NB4 (cell line): ENCODE measurements around the gene PSKH1.
"Not testable (repeated sequence)": the region's sequence is repeated elsewhere in the genome, so short reads cannot be mapped to it uniquely, and the experiment has no call there.

Experiments used
- DNase-seq: peaks from one replicate; pipeline ENCODE4 v3.0.0; 2010; ENCODE audit warnings: low read depth
- H3K4me3 ChIP-seq: one replicate; pipeline ENCODE4 v1.5.1; 2011; ENCODE audit warnings: mild to moderate bottlenecking, low read depth, low read length, moderate library complexity
- CTCF ChIP-seq: IDR thresholded peaks from one replicate; pipeline ENCODE4 v1.5.1; 2012; ENCODE audit warnings: low read depth, low read length
- MAX ChIP-seq: IDR thresholded peaks from 2 replicates; pipeline ENCODE4 v1.6.1; 2011; ENCODE audit warnings: low read depth, low read length
- MYC ChIP-seq: IDR thresholded peaks from 2 replicates; pipeline ENCODE4 v1.6.1; 2011; ENCODE audit warnings: low read depth, low read length
- POLR2A ChIP-seq: IDR thresholded peaks from 2 replicates; pipeline ENCODE4 v1.6.1; 2011; ENCODE audit warnings: mild to moderate bottlenecking; ENCODE audit not compliant: insufficient read length; ENCODE audit errors: extremely low read depth

Gene PSKH1

DNA sequence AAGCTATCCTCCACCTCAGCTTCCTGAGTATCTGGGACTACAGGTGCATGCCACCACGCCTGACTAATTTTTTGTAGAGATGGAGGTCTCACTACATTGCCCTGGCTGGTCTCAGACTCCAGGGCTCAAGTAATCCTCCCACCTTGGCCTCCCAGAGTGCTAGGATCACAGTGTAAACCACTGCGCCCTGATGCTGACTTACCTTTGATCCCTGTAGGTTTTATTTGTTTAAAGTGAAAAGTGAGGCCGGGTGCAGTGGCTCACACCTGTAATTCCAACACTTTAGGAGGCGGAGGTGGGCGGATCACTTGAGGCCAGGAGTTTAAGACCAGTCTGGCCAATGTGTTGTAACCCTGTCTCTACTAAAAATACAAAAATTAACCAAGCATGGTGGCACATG, 8.7 kb downstream of the PSKH1 start:
- TF ChIP-seq POLR2A = no peak
- TF ChIP-seq MAX = no peak
- no peak for TF ChIP-seq MYC
- no peak for TF ChIP-seq CTCF
- H3K4me3 ChIP-seq = no peak overlapping the region
- no peak for DNase-seq

- DNase-seq = no peak
- TF ChIP-seq POLR2A = no peak
- no peak for TF ChIP-seq CTCF
- TF ChIP-seq MAX = no peak
- TF ChIP-seq MYC = no peak
- no peak overlapping the region for H3K4me3 ChIP-seq
Measured at GRCh38 chr16:67902831-67903230, 9.8 kb downstream of the PSKH1 start.

DNA sequence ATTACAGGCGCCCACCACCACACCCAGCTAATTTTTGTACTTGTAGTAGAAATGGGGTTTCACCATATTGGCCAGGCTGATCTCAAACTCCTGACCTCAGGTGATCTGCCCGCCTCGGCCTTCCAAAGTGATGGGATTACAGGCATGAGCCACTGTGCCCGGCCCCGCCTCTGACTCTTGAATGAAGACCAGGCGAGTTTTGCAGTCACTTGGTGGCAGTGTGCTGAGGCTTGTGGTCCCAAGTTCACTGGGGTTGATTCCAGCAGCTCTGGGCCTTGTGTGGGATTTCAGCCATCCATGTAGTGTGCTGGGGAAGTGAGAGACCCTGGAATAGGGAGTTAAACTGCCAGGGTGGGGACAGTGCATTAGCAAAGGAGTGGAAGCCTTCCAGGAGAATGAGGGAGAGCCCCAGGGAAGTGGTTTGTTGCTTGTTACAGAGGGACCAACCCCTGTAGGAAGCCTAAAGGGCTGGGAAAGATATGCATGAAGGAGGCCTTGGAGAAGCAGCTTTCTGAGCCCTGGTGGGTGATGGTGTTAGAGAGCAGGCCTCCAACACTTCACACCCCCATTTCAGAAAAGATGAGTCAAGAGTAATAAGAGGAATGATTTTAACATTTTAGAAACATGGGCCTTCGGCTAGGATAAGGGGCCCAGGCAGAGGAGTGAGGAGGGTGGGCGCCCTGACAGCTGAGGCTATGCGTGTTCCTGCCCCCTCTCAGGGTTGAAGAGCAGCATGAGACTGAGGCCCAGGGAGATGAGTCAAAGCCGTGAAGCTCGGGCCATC, 14.5 kb downstream of the PSKH1 start:
- no peak for TF ChIP-seq POLR2A
- no peak overlapping the region for H3K4me3 ChIP-seq
- DNase-seq = no peak

- DNase-seq = no peak
- no peak overlapping the region for H3K4me3 ChIP-seq
- TF ChIP-seq POLR2A (no peak), CTCF (no peak), MAX (no peak), MYC (no peak)
Measured at GRCh38 chr16:67909056-67909742, 16.1 kb downstream of the PSKH1 start.

DNA sequence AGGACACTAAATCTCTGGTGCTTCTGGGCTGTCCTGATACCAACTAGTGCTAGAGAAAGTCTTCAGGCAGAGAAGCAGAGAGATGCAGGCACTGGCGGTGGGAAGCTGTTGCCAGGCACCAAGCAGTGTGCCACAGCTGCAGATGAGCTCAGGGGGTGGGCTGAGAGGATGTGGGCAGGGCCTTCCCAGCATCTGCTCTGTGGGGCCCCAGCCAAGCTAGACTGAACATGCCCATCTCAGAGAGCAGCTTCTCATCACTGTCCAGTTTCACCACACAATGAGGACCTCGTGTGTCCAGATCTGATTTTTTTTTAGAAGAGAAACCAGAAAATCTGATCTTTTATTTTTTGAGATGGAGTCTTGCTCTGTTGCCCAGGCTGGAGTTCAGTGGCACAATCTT, 17.1 kb downstream of the PSKH1 start:
- TF ChIP-seq CTCF = no peak
- no peak for TF ChIP-seq MAX
- no peak for TF ChIP-seq MYC
- no peak for TF ChIP-seq POLR2A
- DNase-seq = no peak
- no peak overlapping the region for H3K4me3 ChIP-seq

- TF ChIP-seq MYC = no peak
- TF ChIP-seq MAX = no peak
- TF ChIP-seq CTCF = no peak
- TF ChIP-seq POLR2A = no peak
- DNase-seq = no peak
- H3K4me3 ChIP-seq = no peak overlapping the region
Measured at GRCh38 chr16:67914758-67915495, 21.9 kb downstream of the PSKH1 start.

DNA sequence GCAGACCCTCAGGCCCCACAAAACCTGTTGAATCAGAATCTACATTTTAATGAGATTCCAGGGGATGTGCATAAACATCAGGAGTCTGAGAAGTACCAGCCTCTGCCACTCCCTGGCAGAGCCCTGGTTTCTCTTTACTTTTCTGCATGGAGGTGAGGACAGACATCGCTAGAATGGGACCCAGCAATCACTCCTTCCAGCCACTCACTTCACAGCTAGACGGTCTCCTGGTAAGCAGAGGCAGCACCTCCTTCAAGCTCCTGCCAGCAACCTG, 22.4 kb downstream of the PSKH1 start:
- H3K4me3 ChIP-seq = not testable (repeated sequence)

More for the DNA sequence above, 22.4 kb downstream of the PSKH1 start:
- DNase-seq = not testable (repeated sequence)
